KG1 (cell line): ENCODE measurements around the gene FBXW8.

Experiments
- DNase-seq: peaks from one replicate; lab custom pipeline; 2025; lab: John Stamatoyannopoulos, UW

The FBXW8 gene

GRCh38 chr12:117076410-117077372, 165.9 kb downstream of the FBXW8 start:
- DNase-seq = peak; percentile 82

GRCh38 chr12:117079487-117079886, 168.7 kb downstream of the FBXW8 start:
- DNase-seq = no peak

GRCh38 chr12:117080661-117081144, 170.0 kb downstream of the FBXW8 start:
- DNase-seq = no peak
